ENCODE measurements around the gene SNX8.

- TF ChIP-seq CTCF (IDR thresholded peaks at IDR 0.05; ENCODE audit: extremely low read depth in 1 of 2, insufficient read depth in 1 of 2, low read depth in 1 of 2, low read length in 2 of 2) (no peak), EZH2 (IDR thresholded peaks at IDR 0.05; ENCODE audit: borderline replicate concordance, low read depth, low read length, severe bottlenecking) (no peak), POLR2A (IDR thresholded peaks at IDR 0.05; ENCODE audit: low read depth, low read length) (no peak), MAX (IDR thresholded peaks at IDR 0.05; ENCODE audit: insufficient read depth, insufficient read length) (no peak), FOS (IDR thresholded peaks at IDR 0.05; ENCODE audit: borderline replicate concordance, insufficient read depth, low read length) (no peak), POLR2AphosphoS5 (IDR thresholded peaks at IDR 0.05; ENCODE audit: insufficient read depth, low read depth, low read length) (no peak), MYC (IDR thresholded peaks at IDR 0.05; ENCODE audit: low read depth, low read length) (no peak), JUN (IDR thresholded peaks at IDR 0.05; ENCODE audit: borderline replicate concordance, insufficient read depth, insufficient read length, low read depth) (no peak)
These were observed 32.7 kb downstream of the SNX8 start for GRCh38 chr7:2281541-2281940.

Measured in endothelial cell of umbilical vein (primary cell).